ENCODE measurements around the gene KIAA0753. TPM values are rescaled to one million over a fixed set of nuclear protein-coding genes. Genes with fewer than 3 reads are reported as not detected.

KIAA0753 gene
- total RNA-seq, 1 experiment from 2014 or later = 18.3 TPM

GRCh38 chr17:6580625-6581024 lies 59.9 kb downstream of the KIAA0753 start:
- Histone ChIP-seq H3K4me2 (ENCODE audit: low read length) (no peak overlapping the region), H3K27me3 (ENCODE audit: insufficient read depth, low read length) (no peaks in the 10 kb centered on the region), H3K36me3 (ENCODE audit: control insufficient read depth in 1 of 2, insufficient read depth in 2 of 2, low read length in 2 of 2) (peaks cover 8 to 20% of the 10 kb centered on the region in 2 experiments), H4K20me1 (ENCODE audit: insufficient read depth) (no peaks in the 10 kb centered on the region), H3K27ac (ENCODE audit: low read depth, low read length) (no peak overlapping the region), H3K9ac (ENCODE audit: low read length) (no peak overlapping the region), H3K4me3 (replicated peaks in 1 of 2; ENCODE audit: low read depth in 1 of 2, low read length in 2 of 2) (no peak overlapping the region), H3K4me1 (ENCODE audit: control insufficient read depth in 1 of 2, insufficient read depth in 2 of 2, low read length in 2 of 2) (peaks cover 0 to 17% of the 10 kb centered on the region in 2 experiments; a peak in 3 of 4 replicates), H3K9me3 (ENCODE audit: control insufficient read depth in 1 of 2, insufficient read depth in 1 of 2, low read depth in 1 of 2, low read length in 2 of 2) (no peaks in the 10 kb centered on the region), H3K9me2 (ENCODE audit: insufficient read depth) (no peaks in the 10 kb centered on the region), H3K79me2 (ENCODE audit: insufficient read depth, low read length) (no peaks in the 10 kb centered on the region), H2AFZ (ENCODE audit: low read depth, low read length, poor library complexity, severe bottlenecking) (no peak overlapping the region)
- ChIA-PET CTCF (no interaction called here), RAD21 (ENCODE audit: low non-redundant PET in 1 of 2, low total read pairs in 2 of 2, uncharacterized antibody in 2 of 2, unreplicated experiment in 2 of 2) (no interaction called here), POLR2A (no interaction called here)
- intact Hi-C loops (cut with micrococcal nuclease) = no loop called here
- no TSS peak for BruUV-seq (replicated peaks)
- TF ChIP-seq CTCF (IDR thresholded peaks at IDR 0.05 in 2 of 3, conservative IDR thresholded peaks at IDR 0.05 in 1 of 3; ENCODE audit: borderline replicate concordance in 1 of 3, insufficient read depth in 1 of 3, low read depth in 2 of 3, low read length in 2 of 3) (no peak), TCF7L2 (IDR thresholded peaks at IDR 0.05; ENCODE audit: borderline replicate concordance, extremely low read depth, insufficient read depth, insufficient read length) (no peak), POLR2AphosphoS5 (IDR thresholded peaks at IDR 0.05; ENCODE audit: low read depth, low read length) (no peak), FOSL1 (IDR thresholded peaks at IDR 0.05; ENCODE audit: low read depth) (no peak), POLR2A (IDR thresholded peaks at IDR 0.05; ENCODE audit: borderline replicate concordance, extremely low read depth, insufficient read depth, insufficient read length) (no peak), ZBTB33 (IDR thresholded peaks at IDR 0.05; ENCODE audit: extremely low read depth, insufficient replicate concordance, low read length) (no peak), ATF3 (IDR thresholded peaks at IDR 0.05) (no peak), CEBPB (IDR thresholded peaks at IDR 0.05; ENCODE audit: low read depth) (no peak), JUND (IDR thresholded peaks at IDR 0.05) (no peak), EGR1 (IDR thresholded peaks at IDR 0.05; ENCODE audit: low read depth) (no peak), SRF (IDR thresholded peaks at IDR 0.05; ENCODE audit: low read depth) (no peak), EZH2phosphoT487 (IDR thresholded peaks at IDR 0.05; ENCODE audit: borderline replicate concordance) (no peak), YY1 (IDR thresholded peaks at IDR 0.05; ENCODE audit: extremely low read depth, insufficient replicate concordance, low read depth, low read length) (no peak), MAX (IDR thresholded peaks at IDR 0.05) (no peak), EZH2 (IDR thresholded peaks at IDR 0.05) (no peak), ZFX (IDR thresholded peaks at IDR 0.05) (no peak)
- ATAC-seq = no peak
- DNase-seq (ENCODE audit: low read depth, low spot score) = no peak
